ENCODE data around the gene TNFRSF14. TPM values are rescaled to one million over a fixed set of nuclear protein-coding genes. Genes with fewer than 3 reads are reported as not detected.

The TNFRSF14 gene
- total RNA-seq, 1 experiment from 2014 or later, result 0.57 TPM

DNA sequence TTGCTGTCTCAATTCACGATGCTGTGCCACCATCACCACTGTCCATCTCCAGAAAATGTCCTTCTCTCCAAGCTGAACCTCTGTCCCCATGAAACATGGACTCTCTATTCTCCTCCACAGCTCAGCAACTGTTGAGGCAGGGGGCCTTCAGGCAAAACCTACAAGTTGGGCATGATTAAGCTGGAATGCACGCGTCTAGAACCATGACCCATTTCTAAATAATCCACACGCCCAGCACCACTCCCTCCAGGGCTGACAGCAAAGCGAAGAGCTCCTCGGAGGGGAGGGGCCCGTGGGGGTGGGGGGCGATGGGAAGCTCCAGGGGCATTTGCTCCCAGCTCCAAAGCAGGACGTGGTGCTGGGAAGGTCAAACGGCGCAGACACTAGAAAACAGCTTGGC is 22.8 kb upstream of the TNFRSF14 start:
- no peak overlapping the region for H3K56ac ChIP-seq (ENCODE audit: insufficient read length, low read depth, low read length)
- no peak overlapping the region for H3K4me2 ChIP-seq (ENCODE audit: insufficient read depth, insufficient read length, low read length)
- no peaks in the 10 kb centered on the region for H3K79me1 ChIP-seq (ENCODE audit: insufficient read depth, low read depth, low read length, poor library complexity, severe bottlenecking)
- H4K8ac ChIP-seq (replicated peaks; ENCODE audit: insufficient read length, low read depth, low read length), result no peak overlapping the region
- no peak overlapping the region for H2BK15ac ChIP-seq (ENCODE audit: low read depth, low read length)
- no peaks in the 10 kb centered on the region for H3K23me2 ChIP-seq (ENCODE audit: insufficient read length, low read depth, low read length, poor library complexity, severe bottlenecking)
- H3K4ac ChIP-seq (ENCODE audit: low read depth, low read length), result no peak overlapping the region
- H2BK120ac ChIP-seq (ENCODE audit: low read depth, low read length, poor library complexity, severe bottlenecking), result no peak overlapping the region
- no peak overlapping the region for H3K27ac ChIP-seq (ENCODE audit: insufficient read length, low read depth, low read length)
- H3K18ac ChIP-seq (ENCODE audit: insufficient read length, low read depth, low read length), result no peak overlapping the region
- Mint-ChIP-seq H3K27ac (no peak overlapping the region), H3K4me1 (peaks cover 15 to 26% of the 10 kb centered on the region in 2 experiments), H3K4me3 (peak overlapping the region in 1 of 2 experiments; percentile 30; a peak in 1 of 5 replicates), H3K36me3 (ENCODE audit: insufficient read depth in 1 of 3, low read depth in 3 of 3) (no peaks in the 10 kb centered on the region), H3K27me3 (ENCODE audit: low read depth) (peaks cover 96% of the 10 kb centered on the region), H3K9me3 (peaks cover 0 to 3% of the 10 kb centered on the region in 2 experiments; a peak in 2 of 5 replicates)
- no CpG with 5 or more reads among the region's 11 CpGs for WGBS (ENCODE audit: extremely low coverage, insufficient read length, low lambda C conversion rate)
- no peak for DNase-seq
- no peaks in the 10 kb centered on the region for H3K79me2 ChIP-seq (ENCODE audit: insufficient read depth, low read length)
- no peak overlapping the region for H2AFZ ChIP-seq (ENCODE audit: low read length)
- H2BK20ac ChIP-seq (ENCODE audit: low read depth, low read length, poor library complexity, severe bottlenecking), result no peak overlapping the region
- peaks cover 28% of the 10 kb centered on the region; the same call in 1 of the 2 replicates for H3K27me3 ChIP-seq (ENCODE audit: insufficient read depth, low read length)
- no peaks in the 10 kb centered on the region for H3K9me3 ChIP-seq (ENCODE audit: control insufficient read depth, low read depth, low read length)
- peaks cover 3% of the 10 kb centered on the region for H4K20me1 ChIP-seq (ENCODE audit: control insufficient read depth, insufficient read depth, insufficient read length)
- H3K9ac ChIP-seq (ENCODE audit: extremely low read depth, insufficient read length, low read length), result no peak overlapping the region
- H2AK5ac ChIP-seq (ENCODE audit: insufficient read length, low read length), result no peak overlapping the region
- no peak overlapping the region for H3K14ac ChIP-seq (ENCODE audit: insufficient read depth, low read length)
- H2BK12ac ChIP-seq (ENCODE audit: insufficient read length, low read depth, low read length), result no peak overlapping the region
- no peak overlapping the region for H3T11ph ChIP-seq (ENCODE audit: low read length)
- no peak overlapping the region for H3K23ac ChIP-seq (ENCODE audit: insufficient read length, low read depth, low read length)
- no peak overlapping the region for H2BK5ac ChIP-seq (ENCODE audit: insufficient read length, low read length)
- no peaks in the 10 kb centered on the region for H3K4me1 ChIP-seq (ENCODE audit: insufficient read depth, low read length)
- no peak overlapping the region for H4K91ac ChIP-seq (ENCODE audit: insufficient read length, low read depth, low read length)
- TF ChIP-seq, protein P1, sequence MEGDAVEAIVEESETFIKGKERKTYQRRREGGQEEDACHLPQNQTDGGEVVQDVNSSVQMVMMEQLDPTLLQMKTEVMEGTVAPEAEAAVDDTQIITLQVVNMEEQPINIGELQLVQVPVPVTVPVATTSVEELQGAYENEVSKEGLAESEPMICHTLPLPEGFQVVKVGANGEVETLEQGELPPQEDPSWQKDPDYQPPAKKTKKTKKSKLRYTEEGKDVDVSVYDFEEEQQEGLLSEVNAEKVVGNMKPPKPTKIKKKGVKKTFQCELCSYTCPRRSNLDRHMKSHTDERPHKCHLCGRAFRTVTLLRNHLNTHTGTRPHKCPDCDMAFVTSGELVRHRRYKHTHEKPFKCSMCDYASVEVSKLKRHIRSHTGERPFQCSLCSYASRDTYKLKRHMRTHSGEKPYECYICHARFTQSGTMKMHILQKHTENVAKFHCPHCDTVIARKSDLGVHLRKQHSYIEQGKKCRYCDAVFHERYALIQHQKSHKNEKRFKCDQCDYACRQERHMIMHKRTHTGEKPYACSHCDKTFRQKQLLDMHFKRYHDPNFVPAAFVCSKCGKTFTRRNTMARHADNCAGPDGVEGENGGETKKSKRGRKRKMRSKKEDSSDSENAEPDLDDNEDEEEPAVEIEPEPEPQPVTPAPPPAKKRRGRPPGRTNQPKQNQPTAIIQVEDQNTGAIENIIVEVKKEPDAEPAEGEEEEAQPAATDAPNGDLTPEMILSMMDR (conservative IDR thresholded peaks at IDR 0.05), result no peak
- no peak overlapping the region for H4K5ac ChIP-seq (ENCODE audit: insufficient read length, low read depth, low read length)
